Psoas muscle (tissue), 8 donors: ENCODE results near the gene RABEP1. TPM values are rescaled to one million over a fixed set of nuclear protein-coding genes. Genes with fewer than 3 reads are reported as not detected.

Experiments used
- ATAC-seq, 4 donors: fragments of 200-7000 bp; cut with Tn5 transposase; one replicate each; pipeline ENCODE4 v1.9.1; 2020; ENCODE audit warnings: moderate library complexity in 3 of 4, mild to moderate bottlenecking in 2 of 4
- DNase-seq, 2 donors: peaks; one replicate each; pipeline ENCODE4 v3.0.0-alpha.2; 2020
- H3K27ac ChIP-seq: fragments of 200-600 bp; one replicate; pipeline ENCODE4 v1.8.0; 2022
- H3K27me3 ChIP-seq, 3 donors: fragments of 200-600 bp in 1 of 3; one replicate each; pipeline versions ENCODE4 v1.6.1 to v1.8.0; 2013 to 2022; ENCODE audit warnings: low read length in 2 of 3, mild to moderate bottlenecking in 2 of 3, moderate library complexity in 1 of 3; ENCODE audit not compliant: insufficient read depth in 3 of 3
- H3K36me3 ChIP-seq, 2 donors: fragments of 200-600 bp in 1 of 2; one replicate each; pipeline versions ENCODE4 v1.6.1 to v1.8.0; 2013 to 2022; ENCODE audit warnings: low read depth in 1 of 2, mild to moderate bottlenecking in 1 of 2, moderate library complexity in 1 of 2; ENCODE audit not compliant: insufficient read depth in 1 of 2
- H3K4me1 ChIP-seq: fragments of 200-600 bp; one replicate; pipeline ENCODE4 v1.8.0; 2022
- H3K4me3 ChIP-seq: fragments of 200-600 bp; one replicate; pipeline ENCODE4 v1.8.0; 2022; ENCODE audit warnings: mild to moderate bottlenecking
- H3K9me3 ChIP-seq: fragments of 200-600 bp; one replicate; pipeline ENCODE4 v1.8.0; 2022
- CTCF ChIP-seq: fragments of 200-600 bp; IDR thresholded peaks from one replicate; pipeline ENCODE4 v1.8.0; 2022; ENCODE audit warnings: antibody characterized with exemption
- WGBS, 3 donors: extraction: QIAGEN DNeasy Blood & Tissue Kit; methylation state at CpG; one replicate each; pipeline versions ENCODE4 v1.1.6 to v1.1.7; 2013; 5-methylcytosine and 5-hydroxymethylcytosine counted together
- intact Hi-C, 2 donors: fragments of 100-400 bp; cut with DNase I; formaldehyde crosslinking; loops; one replicate each; pipeline versions ENCODE4 v1.11.0 to v1.14.2; 2022
- polyA plus RNA-seq, 3 donors: library from polyadenylated mRNA; stranded (reverse); fragments of 200-250 nt; gene quantifications; one replicate each; pipeline ENCODE4 v1.2.3, GENCODE V29; 2013
- total RNA-seq, 4 donors: library from RNA; stranded (reverse); fragmentation: NEBNext Ultra II Directional in 2 of 4; extraction: Animal tissue kit (Norgen Biotek cat#: 25700) in 2 of 4; gene quantifications; one replicate each; pipeline versions ENCODE4 v1.2.1 to v1.2.4, GENCODE V29; 2021 to 2023
- donor health status: healthy with polysubstance abuse.
- donor health status: DM: no; HTN: no; CAD: no; lungs with moderate emphysema.
- donor health status: Bipolar disorder and iron deficiency.
- donor health status: healthy.
- donor health status: DM: yes; HTN: yes; CAD: no.
- donor health status: DM: no; HTN: no; CAD: no.
- donor health status: DM: no; HTN: no; CAD: no.
- donor health status: DM: yes; HTN: yes; CAD: no.

RABEP1 gene
- total and polyA plus RNA-seq, 7 donors = 33.4 to 106 (median 77.4) TPM

GRCh38 chr17:5330981-5331380 is 48.9 kb downstream of the RABEP1 start:
- H3K27me3 ChIP-seq = no peaks in the 10 kb centered on the region
- 84 to 100% (median 92%) methylated on average over 2 of the region's 2 CpGs for WGBS, 3 donors
- H3K9me3 ChIP-seq = no peaks in the 10 kb centered on the region
- H3K4me3 ChIP-seq = no peak overlapping the region
- no peak for DNase-seq
- H3K4me1 ChIP-seq = no peaks in the 10 kb centered on the region
- H3K27ac ChIP-seq = no peak overlapping the region
- no peak for ATAC-seq
- H3K36me3 ChIP-seq = peaks cover 0 to 42% of the 10 kb centered on the region in 2 donors
- TF ChIP-seq CTCF = no peak
- intact Hi-C loops = no loop called here

GRCh38 chr17:5331506-5331905 is 49.4 kb downstream of the RABEP1 start:
- H3K9me3 ChIP-seq = no peaks in the 10 kb centered on the region
- H3K4me1 ChIP-seq = no peaks in the 10 kb centered on the region
- no peak overlapping the region for H3K4me3 ChIP-seq
- TF ChIP-seq CTCF = no peak
- intact Hi-C loops = no loop called here
- H3K27ac ChIP-seq = no peak overlapping the region
- WGBS, 3 donors = 77 to 95% (median 78%) methylated on average over 4 of the region's 4 CpGs
- H3K27me3 ChIP-seq = no peaks in the 10 kb centered on the region
- ATAC-seq = no peak
- no peak for DNase-seq
- peaks cover 0 to 43% of the 10 kb centered on the region in 2 donors for H3K36me3 ChIP-seq

GRCh38 chr17:5344914-5345313 is 62.8 kb downstream of the RABEP1 start:
- Histone ChIP-seq H3K36me3 (peaks cover 3 to 85% of the 10 kb centered on the region in 2 donors), H3K4me1 (no peaks in the 10 kb centered on the region), H3K9me3 (no peaks in the 10 kb centered on the region), H3K27ac (no peak overlapping the region), H3K4me3 (no peak overlapping the region), H3K27me3 (no peaks in the 10 kb centered on the region)
- DNase-seq = no peak
- 96 to 98% (median 97%) methylated on average over 9 of the region's 9 CpGs for WGBS, 3 donors
- no peak for ATAC-seq
- intact Hi-C loops = no loop called here
- no peak for TF ChIP-seq CTCF

- peaks cover 3 to 100% of the 10 kb centered on the region in 2 donors for H3K36me3 ChIP-seq
- intact Hi-C loops = loop anchor here in 1 of 2 donors (10.0 kb wide), 1 partner anchor 52 kb away; no protein-coding TSS in a partner anchor
- H3K4me3 ChIP-seq = no peak overlapping the region
- no peaks in the 10 kb centered on the region for H3K27me3 ChIP-seq
- H3K27ac ChIP-seq = no peak overlapping the region
- DNase-seq = no peak
- peaks cover 16% of the 10 kb centered on the region for H3K4me1 ChIP-seq
- 92 to 96% (median 93%) methylated on average over 4 of the region's 4 CpGs for WGBS, 3 donors
- H3K9me3 ChIP-seq = no peaks in the 10 kb centered on the region
- no peak for ATAC-seq
- TF ChIP-seq CTCF = no peak
Measured at GRCh38 chr17:5352681-5353289, 70.7 kb downstream of the RABEP1 start.

GRCh38 chr17:5354310-5354709 is 72.2 kb downstream of the RABEP1 start:
- H3K4me3 ChIP-seq = no peak overlapping the region
- H3K4me1 ChIP-seq = peaks cover 16% of the 10 kb centered on the region
- H3K27ac ChIP-seq = no peak overlapping the region
- intact Hi-C loops = loop anchor here in 1 of 2 donors (10.0 kb wide), 1 partner anchor 50 kb away; no protein-coding TSS in a partner anchor
- 93 to 96% (median 95%) methylated on average over 2 of the region's 2 CpGs for WGBS, 3 donors
- H3K27me3 ChIP-seq = no peaks in the 10 kb centered on the region
- no peak for TF ChIP-seq CTCF
- H3K9me3 ChIP-seq = no peaks in the 10 kb centered on the region
- ATAC-seq (no peak), DNase-seq (no peak)
- H3K36me3 ChIP-seq = peaks cover 0 to 100% of the 10 kb centered on the region in 2 donors
